NK-92 treated with Interleukin-12 subunit alpha and Interleukin-12 subunit beta, amount 100 ng/mL, for 24 hours (cell line): Measurements from ENCODE around the gene PNKD.
A peak's percentile ranks its signal among the peaks of the same experiment; 100 is the strongest.

Experiments
- DNase-seq: peaks from one replicate; lab custom pipeline; 2025; lab: John Stamatoyannopoulos, UW

The PNKD gene

GRCh38 chr2:218341381-218341780 lies 71.1 kb downstream of the PNKD start:
- no peak for DNase-seq

GRCh38 chr2:218342837-218343236 lies 72.5 kb downstream of the PNKD start:
- DNase-seq = no peak

- DNase-seq = no peak
These were observed 73.3 kb downstream of the PNKD start for GRCh38 chr2:218343591-218343990.

- DNase-seq = no peak
These were observed 73.9 kb downstream of the PNKD start for GRCh38 chr2:218344090-218344754.

- DNase-seq = no peak
These were observed 74.6 kb downstream of the PNKD start for GRCh38 chr2:218344755-218345417.

- no peak for DNase-seq
These were observed 75.3 kb downstream of the PNKD start for GRCh38 chr2:218345491-218346236.

GRCh38 chr2:218347172-218347571 lies 76.9 kb downstream of the PNKD start:
- no peak for DNase-seq

GRCh38 chr2:218354045-218354444 lies 83.7 kb downstream of the PNKD start:
- DNase-seq = no peak

- DNase-seq = no peak
These were observed 84.6 kb downstream of the PNKD start for GRCh38 chr2:218354850-218355443.

- DNase-seq = no peak
These were observed 87.2 kb downstream of the PNKD start for GRCh38 chr2:218357236-218358177.

GRCh38 chr2:218360453-218360852 lies 90.1 kb downstream of the PNKD start:
- DNase-seq = no peak

GRCh38 chr2:218362606-218363005 lies 92.3 kb downstream of the PNKD start:
- no peak for DNase-seq

- no peak for DNase-seq
These were observed 93.4 kb downstream of the PNKD start for GRCh38 chr2:218363736-218364135.

GRCh38 chr2:218364196-218364595 lies 93.9 kb downstream of the PNKD start:
- no peak for DNase-seq

- no peak for DNase-seq
These were observed 96.5 kb downstream of the PNKD start for GRCh38 chr2:218366621-218367414.

GRCh38 chr2:218367415-218368149 lies 97.3 kb downstream of the PNKD start:
- peak; percentile 59 for DNase-seq

- DNase-seq = no peak
These were observed 97.8 kb downstream of the PNKD start for GRCh38 chr2:218368150-218368528.

- no peak for DNase-seq
These were observed 98.4 kb downstream of the PNKD start for GRCh38 chr2:218368621-218369153.

- no peak for DNase-seq
These were observed 99.0 kb downstream of the PNKD start for GRCh38 chr2:218369330-218369729.
